Loucy (cell line): ENCODE results near the gene MSMB.

Experiments used
- H2AFZ ChIP-seq: fragments of 200-600 bp; sonication (generic); 2 replicates; pipeline ENCODE4 v1.6.0; 2016; ENCODE audit warnings: antibody characterized with exemption, mild to moderate bottlenecking, low read length, moderate library complexity
- H3F3A ChIP-seq: fragments of 200-600 bp; 2 replicates; pipeline ENCODE4 v1.6.0; 2016; ENCODE audit warnings: antibody characterized with exemption, low read depth, mild to moderate bottlenecking
- H3K27me3 ChIP-seq: fragments of 200-600 bp; sonication (generic); 2 replicates; pipeline ENCODE4 v1.6.1; 2014; ENCODE audit warnings: low read length, mild to moderate bottlenecking; ENCODE audit not compliant: insufficient read depth, poor library complexity, severe bottlenecking
- H3K36me3 ChIP-seq: fragments of 200-600 bp; sonication (generic); 2 replicates; pipeline ENCODE4 v1.6.1; 2016; ENCODE audit warnings: low read length; ENCODE audit not compliant: insufficient read depth
- H3K4me1 ChIP-seq: fragments of 200-600 bp; sonication (generic); 2 replicates; pipeline ENCODE4 v1.5.1; 2014; ENCODE audit warnings: low read length, mild to moderate bottlenecking; ENCODE audit not compliant: insufficient read depth, poor library complexity, severe bottlenecking
- H3K4me2 ChIP-seq: fragments of 200-600 bp; sonication (generic); 2 replicates; pipeline ENCODE4 v1.6.0; 2014; ENCODE audit warnings: antibody characterized with exemption, low read length, low read depth, mild to moderate bottlenecking; ENCODE audit not compliant: poor library complexity, severe bottlenecking
- H3K4me3 ChIP-seq: fragments of 200-600 bp; sonication (generic); 2 replicates; pipeline ENCODE4 v1.5.1; 2014; ENCODE audit warnings: low read length, mild to moderate bottlenecking, mixed read lengths; ENCODE audit not compliant: poor library complexity, severe bottlenecking
- H3K79me2 ChIP-seq: fragments of 200-600 bp; sonication (generic); 2 replicates; pipeline ENCODE4 v1.6.1; 2014; ENCODE audit warnings: low read length; ENCODE audit not compliant: insufficient read depth
- H3K9ac ChIP-seq: fragments of 200-600 bp; sonication (generic); 2 replicates; pipeline ENCODE4 v1.6.0; 2014; ENCODE audit warnings: mild to moderate bottlenecking, low read depth, low read length, moderate library complexity; ENCODE audit not compliant: poor library complexity, severe bottlenecking
- H3K9me2 ChIP-seq: fragments of 200-600 bp; sonication (generic); replicated peaks from 2 replicates; pipeline ENCODE4 v1.6.1; 2016; ENCODE audit warnings: low read depth, low read length, mixed read lengths
- H3K9me3 ChIP-seq: fragments of 200-600 bp; sonication (generic); 2 replicates; pipeline ENCODE4 v1.6.1; 2014; ENCODE audit warnings: mild to moderate bottlenecking, antibody characterized with exemption, low read length, low read depth; ENCODE audit not compliant: insufficient read depth
- H4K20me1 ChIP-seq: fragments of 200-600 bp; sonication (generic); 2 replicates; pipeline ENCODE4 v1.6.0; 2014; ENCODE audit warnings: antibody characterized with exemption, low read length, mild to moderate bottlenecking; ENCODE audit not compliant: insufficient read depth, poor library complexity, severe bottlenecking
- CTCF ChIP-seq: fragments of 200-600 bp; sonication (generic); conservative IDR thresholded peaks from 2 replicates; pipeline ENCODE4 v1.5.1; 2014; ENCODE audit warnings: mild to moderate bottlenecking, antibody characterized with exemption, low read length
- EZH2phosphoT487 ChIP-seq: fragments of 200-600 bp; IDR thresholded peaks from 2 replicates; pipeline ENCODE4 v1.6.1; 2018; ENCODE audit warnings: antibody characterized with exemption, mild to moderate bottlenecking, moderate library complexity, borderline replicate concordance

MSMB gene

GRCh38 chr10:46070749-46071148 lies 24.7 kb upstream of the MSMB start:
- H3K4me1 ChIP-seq: peaks cover 13% of the 10 kb centered on the region
- H3K36me3 ChIP-seq: no peaks in the 10 kb centered on the region
- peak overlapping the region; percentile 31 for H3K9ac ChIP-seq
- TF ChIP-seq CTCF: no peak
- no peak for TF ChIP-seq EZH2phosphoT487
- H3K4me2 ChIP-seq: peak overlapping the region; percentile 14
- no peaks in the 10 kb centered on the region for H4K20me1 ChIP-seq
- peak overlapping the region; percentile 88 for H2AFZ ChIP-seq
- H3K4me3 ChIP-seq: no peak overlapping the region
- H3K9me3 ChIP-seq: no peaks in the 10 kb centered on the region
- no peaks in the 10 kb centered on the region for H3K9me2 ChIP-seq
- no peaks in the 10 kb centered on the region for H3F3A ChIP-seq
- H3K27me3 ChIP-seq: no peaks in the 10 kb centered on the region
- H3K79me2 ChIP-seq: no peaks in the 10 kb centered on the region

GRCh38 chr10:46069771-46070463 lies 23.8 kb upstream of the MSMB start:
- Histone ChIP-seq H3K9me3 (no peaks in the 10 kb centered on the region), H3K4me1 (peaks cover 13% of the 10 kb centered on the region), H3K9ac (peak overlapping the region; percentile 31), H3F3A (no peaks in the 10 kb centered on the region), H3K9me2 (no peaks in the 10 kb centered on the region), H2AFZ (peak overlapping the region; percentile 88), H3K36me3 (no peaks in the 10 kb centered on the region), H3K4me3 (no peak overlapping the region), H3K4me2 (peak overlapping the region; percentile 14), H3K27me3 (no peaks in the 10 kb centered on the region), H3K79me2 (no peaks in the 10 kb centered on the region), H4K20me1 (no peaks in the 10 kb centered on the region)
- no peak for TF ChIP-seq EZH2phosphoT487
- TF ChIP-seq CTCF: no peak

- Histone ChIP-seq H3K9ac (no peak overlapping the region), H3K4me2 (no peak overlapping the region)
These were observed 22.8 kb upstream of the MSMB start for GRCh38 chr10:46068905-46069304.

More at GRCh38 chr10:46068905-46069304, 22.8 kb upstream of the MSMB start:
- H3K4me1 ChIP-seq: peaks cover 13% of the 10 kb centered on the region
- no peak overlapping the region for H3K4me3 ChIP-seq
- no peaks in the 10 kb centered on the region for H3K27me3 ChIP-seq
- no peaks in the 10 kb centered on the region for H3F3A ChIP-seq
- no peaks in the 10 kb centered on the region for H3K9me2 ChIP-seq
- no peak for TF ChIP-seq CTCF
- TF ChIP-seq EZH2phosphoT487: no peak
- no peaks in the 10 kb centered on the region for H3K9me3 ChIP-seq
- no peaks in the 10 kb centered on the region for H3K79me2 ChIP-seq
- no peak overlapping the region; the same call in 1 of the 2 replicates for H2AFZ ChIP-seq
- H3K36me3 ChIP-seq: no peaks in the 10 kb centered on the region
- H4K20me1 ChIP-seq: no peaks in the 10 kb centered on the region
